Airway epithelial cell (primary cell): ENCODE data around the gene PTGES3. TPM values are rescaled to one million over a fixed set of nuclear protein-coding genes. Genes with fewer than 3 reads are reported as not detected.

Experiments
- total RNA-seq: library from RNA; depleted of rRNA; stranded (reverse); fragments of >200 nt; gene quantifications from 2 replicates; pipeline ENCODE4 v1.2.3, GENCODE V29; 2015

Gene PTGES3
- 84.1 and 139 TPM in 2 replicates for total RNA-seq

DNA sequence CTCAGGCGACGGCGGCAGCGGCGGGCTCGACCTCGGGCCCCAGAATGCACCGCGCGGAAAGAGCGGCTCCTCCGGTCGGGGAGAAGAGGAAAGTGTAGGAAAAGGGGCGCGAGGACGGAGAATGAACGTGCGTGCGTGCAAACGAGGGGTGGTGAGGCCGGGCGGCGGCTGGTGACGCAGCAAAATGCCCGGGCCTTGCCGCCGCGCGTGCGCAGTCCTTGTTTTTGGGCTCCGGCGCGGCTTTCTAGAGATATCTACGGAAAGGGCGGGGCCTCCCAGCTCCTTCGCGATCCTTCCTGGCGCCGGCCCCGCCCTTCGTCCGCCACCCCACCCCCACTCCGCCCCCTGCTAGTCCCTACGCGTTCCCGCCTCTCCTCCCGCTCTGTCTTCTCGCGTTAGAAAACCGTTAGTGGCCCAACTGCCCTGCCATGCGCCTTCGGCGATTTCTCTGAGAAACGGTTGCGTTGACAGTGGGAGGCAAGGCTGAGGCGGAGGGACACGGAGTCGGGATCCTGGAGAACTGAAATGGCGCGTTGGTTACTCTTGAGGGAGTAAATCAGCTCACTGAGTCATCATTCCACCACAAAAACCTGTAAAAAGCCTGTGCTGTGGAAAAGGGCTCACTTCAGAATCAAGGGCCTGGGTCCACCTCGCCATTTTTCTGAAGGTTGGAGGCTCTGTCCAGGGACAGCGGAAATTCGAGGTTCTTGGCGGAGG, at the start of gene PTGES3:
Gene PTGES3 (minus strand): TSS at position 156 of the 717 bp plus-strand sequence. CDS start 285 bp downstream, outside the sequence.

GRCh38 chr12:56724972-56725722, 37.1 kb upstream of the PTGES3 start, which contains the start of gene NACA:
NACA (minus strand) TSS chr12:56725299; CDS start chr12:56724521, 778 bp downstream.

DNA sequence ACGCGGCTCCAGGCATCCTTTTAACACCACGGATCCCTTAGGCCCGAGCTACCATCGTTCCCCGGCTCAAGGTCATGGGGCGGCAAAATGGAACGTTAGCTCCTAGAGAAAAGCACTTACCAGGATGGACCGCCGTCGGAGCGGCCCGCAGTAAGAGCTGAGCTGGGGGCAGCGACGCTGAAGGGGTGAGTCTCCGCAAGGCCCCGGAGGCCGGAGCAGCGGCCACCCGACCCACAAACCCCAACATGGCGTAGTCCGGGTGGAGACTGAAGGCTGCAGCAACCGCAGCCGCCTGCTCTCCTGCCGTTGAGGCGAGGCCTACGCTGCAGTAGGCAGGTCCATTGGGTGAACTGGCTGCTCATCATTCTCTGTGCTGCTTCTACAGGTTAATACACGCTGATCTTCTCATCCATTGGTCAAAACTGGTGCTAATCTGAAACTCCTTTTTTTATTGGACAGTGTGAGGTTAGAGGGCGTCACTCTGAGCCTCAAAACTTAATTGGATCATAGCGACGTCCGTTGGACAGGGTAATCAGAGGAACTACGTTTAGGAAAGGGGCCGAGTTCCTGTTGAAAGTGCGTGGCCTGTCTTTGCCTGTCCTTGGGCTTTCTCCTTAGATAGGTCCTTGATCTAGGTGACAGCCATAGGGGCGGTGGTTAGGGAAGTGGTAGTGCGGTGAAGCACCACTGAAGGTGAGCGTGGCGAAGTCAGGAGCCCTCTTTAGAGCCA, 42.2 kb downstream of the PTGES3 start, which contains the start of gene ATP5F1B:
Gene ATP5F1B (minus strand): TSS at position 268 of the 730 bp plus-strand sequence. CDS start 21 bp downstream, at position 247.

DNA sequence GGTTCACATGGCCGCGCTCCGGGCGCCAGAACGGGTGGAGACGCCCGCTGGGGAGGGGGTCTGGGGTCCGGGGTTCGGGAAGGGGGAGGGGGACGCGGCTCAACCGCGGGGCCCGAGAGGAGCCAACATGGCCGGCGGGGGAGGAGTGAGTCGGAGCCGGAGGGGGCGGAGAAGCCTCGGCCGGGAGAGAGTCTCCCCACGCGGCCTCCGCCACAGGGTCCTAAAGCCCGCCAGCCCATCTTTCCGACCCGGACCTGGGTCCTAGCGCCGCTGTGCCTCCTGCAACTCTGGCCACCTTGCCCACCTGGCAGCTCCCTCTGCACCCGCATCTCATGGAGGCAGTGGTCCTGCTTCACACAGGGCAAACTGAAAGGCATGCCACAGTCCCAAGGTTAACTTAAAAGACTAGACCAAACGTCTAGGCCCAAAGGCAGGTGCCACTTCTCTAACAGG, 57.9 kb downstream of the PTGES3 start, which contains the start of gene BAZ2A:
Gene BAZ2A (minus strand): TSS at position 147 of the 453 bp plus-strand sequence. CDS start 12,796 bp downstream, outside the sequence.

Other genes with a start within 250 kb of the PTGES3 start
- gene TIMELESS, start 238.9 kb downstream of the PTGES3 start, total RNA-seq: 14.2 and 17.8 TPM in 2 replicates
- gene MIP, start 233.6 kb downstream of the PTGES3 start, total RNA-seq: not detected in 2 replicates
- 1.9 and 2.0 TPM in 2 replicates for gene SPRYD4, start 219.7 kb downstream of the PTGES3 start, total RNA-seq
- gene GLS2, start 200.1 kb downstream of the PTGES3 start, total RNA-seq: 4.2 and 6.0 TPM in 2 replicates
- 12.9 and 21.6 TPM in 2 replicates for gene RBMS2, start 166.5 kb downstream of the PTGES3 start, total RNA-seq
- gene BAZ2A, start 58.0 kb downstream of the PTGES3 start, total RNA-seq: 26.1 and 42.3 TPM in 2 replicates
- gene ATP5F1B, start 42.3 kb downstream of the PTGES3 start, total RNA-seq: 634 and 662 TPM in 2 replicates
- gene NACA, start 37.0 kb upstream of the PTGES3 start, total RNA-seq: 1,159 and 1,186 TPM in 2 replicates
- gene PRIM1, start 64.0 kb upstream of the PTGES3 start, total RNA-seq: 18.3 and 21.9 TPM in 2 replicates
- 0.35 and 0.65 TPM in 2 replicates for gene HSD17B6, start 75.0 kb upstream of the PTGES3 start, total RNA-seq
- 4.5 and 5.1 TPM in 2 replicates for gene SDR9C7, start 246.1 kb upstream of the PTGES3 start, total RNA-seq